Panc1 (cell line): ENCODE results near the gene RFX1. TPM values are rescaled to one million over a fixed set of nuclear protein-coding genes. Genes with fewer than 3 reads are reported as not detected.

Experiments
- ATAC-seq: fragments of 200-7000 bp; cut with Tn5 transposase; 2 replicates; pipeline ENCODE4 v1.9.1; 2020; ENCODE audit warnings: mild to moderate bottlenecking, moderate library complexity
- BruUV-seq: library from RNA; stranded (reverse); fragments of 400-500 nt; replicated peaks from 2 replicates; lab custom pipeline; 2021; lab: Mats Ljungman, UMichigan
- CTCF ChIA-PET: fragments of 300-600 bp; sonication (Branson Sonifier 250); formaldehyde crosslinking; loops from one replicate; lab custom pipeline; 2022; ENCODE audit warnings: antibody characterized with exemption; lab: Charles Lee
- POLR2A ChIA-PET: fragments of 300-600 bp; sonication (Branson Sonifier 250); formaldehyde crosslinking; loops from one replicate; lab custom pipeline; 2022; ENCODE audit warnings: antibody characterized with exemption; lab: Charles Lee
- DNase-seq: peaks from one replicate; pipeline ENCODE4 v3.0.0-alpha.2; 2010; ENCODE audit warnings: low read depth, low spot score
- H3K27ac ChIP-seq: 2 replicates; pipeline ENCODE4 v1.5.1; 2011; ENCODE audit warnings: mild to moderate bottlenecking, low read length, inconsistent platforms
- H3K27me3 ChIP-seq: fragments of 200-500 bp; sonication (Bioruptor generic); 2 replicates; pipeline ENCODE4 v1.6.0; 2014; ENCODE audit warnings: low read length, inconsistent platforms; ENCODE audit not compliant: control insufficient read depth, insufficient read depth
- H3K36me3 ChIP-seq: fragments of 200-500 bp; sonication (Bioruptor generic); 2 replicates; pipeline ENCODE4 v1.5.1; 2014; ENCODE audit warnings: inconsistent platforms, mild to moderate bottlenecking, low read length, moderate library complexity; ENCODE audit not compliant: control insufficient read depth, insufficient read depth
- H3K4me1 ChIP-seq: 2 replicates; pipeline ENCODE4 v1.5.1; 2011; ENCODE audit warnings: inconsistent platforms, mild to moderate bottlenecking, low read length, moderate library complexity; ENCODE audit not compliant: control insufficient read depth, insufficient read depth
- H3K4me3 ChIP-seq, 2 experiments: 2 replicates each; pipeline ENCODE4 v1.5.1; 2011 to 2012; ENCODE audit warnings: low read depth in 2 of 2, low read length in 2 of 2, mild to moderate bottlenecking in 2 of 2, inconsistent platforms in 1 of 2, moderate library complexity in 1 of 2
- H3K9me3 ChIP-seq: fragments of 200-500 bp; sonication (Bioruptor generic); 2 replicates; pipeline ENCODE4 v1.5.1; 2014; ENCODE audit warnings: low read depth, mild to moderate bottlenecking, inconsistent platforms, low read length, moderate library complexity; ENCODE audit not compliant: control insufficient read depth, insufficient read depth
- POLR2AphosphoS5 ChIP-seq: IDR thresholded peaks from 2 replicates; pipeline ENCODE4 v1.6.1; 2012; ENCODE audit warnings: mild to moderate bottlenecking, low read depth, low read length, moderate library complexity
- SIN3A ChIP-seq: IDR thresholded peaks from 2 replicates; pipeline ENCODE4 v1.6.1; 2012; ENCODE audit warnings: low read depth, mild to moderate bottlenecking, low read length, moderate library complexity, borderline replicate concordance; ENCODE audit not compliant: insufficient read depth
- TCF7L2 ChIP-seq: IDR thresholded peaks from 2 replicates; pipeline ENCODE4 v1.6.1; 2011; ENCODE audit warnings: mild to moderate bottlenecking, low read depth, low read length, inconsistent platforms
- in situ Hi-C: cut with HindIII; loops from 2 replicates; pipeline ENCODE4 v1.10.0; 2016; ENCODE audit warnings: low sequenced_read_pairs, low pct_unique_long_range_greater_than_20kb
- intact Hi-C: fragments of 100-400 bp; cut with micrococcal nuclease; formaldehyde crosslinking; loops from one replicate; pipeline ENCODE4 v1.10.0; 2022; ENCODE audit not compliant: unreplicated experiment
- total RNA-seq: library from RNA; stranded (reverse); gene quantifications from one replicate; pipeline ENCODE4 v1.2.1, GENCODE V29; 2021; ENCODE audit not compliant: unreplicated experiment
- TF ChIP-seq, protein P1 (sequence below), 2 experiments: IDR thresholded peaks; 2 replicates each; pipeline ENCODE4 v1.6.1; 2011 to 2012; ENCODE audit warnings: low read depth in 2 of 2, control low read depth in 1 of 2, low read length in 1 of 2, mild to moderate bottlenecking in 1 of 2, moderate library complexity in 1 of 2; ENCODE audit not compliant: insufficient read depth in 1 of 2
- TF ChIP-seq, protein P2 (sequence below): fragments of 450-650 bp; IDR thresholded peaks from 2 replicates; pipeline ENCODE4 v1.5.1; 2017; ENCODE audit warnings: mild to moderate bottlenecking

RFX1 gene
- total RNA-seq, 1 experiment from 2014 or later: 15.2 TPM

DNA sequence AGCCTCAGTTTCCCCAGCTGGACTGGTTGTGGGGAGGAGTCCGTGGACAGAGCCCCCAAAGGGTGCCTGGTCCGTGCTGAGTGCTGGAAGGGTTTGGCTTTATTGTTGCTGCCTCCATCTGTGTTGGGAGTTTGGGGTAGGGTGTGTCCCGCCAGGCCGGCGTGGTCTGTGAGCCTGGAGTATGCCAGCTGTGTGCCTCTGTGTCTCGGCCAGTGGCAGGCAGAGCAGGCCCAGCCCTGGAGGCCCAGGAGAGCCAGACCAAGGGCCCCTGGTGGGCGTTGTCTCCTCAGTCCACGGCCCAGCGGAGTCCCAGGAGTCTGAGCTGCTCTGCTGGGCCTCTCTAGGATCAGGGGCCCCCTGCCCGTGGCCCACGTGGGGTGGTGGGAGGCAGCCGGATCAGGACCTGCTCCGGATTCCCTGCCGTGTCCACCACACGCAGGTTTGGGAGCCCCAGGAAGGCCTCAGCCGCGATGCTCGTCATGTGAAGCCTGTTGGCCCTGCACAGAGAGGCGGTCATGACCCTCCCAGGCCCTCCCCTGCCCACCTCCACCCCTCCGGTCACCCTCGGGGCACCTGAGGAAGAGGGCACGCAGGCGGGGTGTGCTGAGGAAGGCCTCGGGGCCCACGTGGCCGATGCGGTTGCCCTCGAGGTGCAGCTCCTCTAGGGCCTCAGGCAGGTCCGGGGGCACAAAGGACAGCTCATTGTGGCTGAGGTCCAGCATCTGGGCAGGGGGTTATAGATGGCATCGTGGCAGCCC is 74.5 kb downstream of the RFX1 start:
- DNase-seq (no peak), ATAC-seq (no peak)
- Histone ChIP-seq H3K36me3 (no peaks in the 10 kb centered on the region), H3K4me1 (no peaks in the 10 kb centered on the region; the same call in 1 of the 2 replicates), H3K27me3 (no peaks in the 10 kb centered on the region), H3K4me3 (no peak overlapping the region), H3K9me3 (no peaks in the 10 kb centered on the region), H3K27ac (no peak overlapping the region)
- ChIA-PET POLR2A (no interaction called here), CTCF (interaction anchor here (0.7 kb wide), 1 partner anchor 8 kb away, joined by 5 read pairs; no protein-coding TSS in a partner anchor)
- BruUV-seq: no TSS peak
- in situ Hi-C loops (no loop called here), intact Hi-C loops (no loop called here)
- TF ChIP-seq TCF7L2 (no peak), SIN3A (no peak), POLR2AphosphoS5 (no peak)
- TF ChIP-seq, protein P1, sequence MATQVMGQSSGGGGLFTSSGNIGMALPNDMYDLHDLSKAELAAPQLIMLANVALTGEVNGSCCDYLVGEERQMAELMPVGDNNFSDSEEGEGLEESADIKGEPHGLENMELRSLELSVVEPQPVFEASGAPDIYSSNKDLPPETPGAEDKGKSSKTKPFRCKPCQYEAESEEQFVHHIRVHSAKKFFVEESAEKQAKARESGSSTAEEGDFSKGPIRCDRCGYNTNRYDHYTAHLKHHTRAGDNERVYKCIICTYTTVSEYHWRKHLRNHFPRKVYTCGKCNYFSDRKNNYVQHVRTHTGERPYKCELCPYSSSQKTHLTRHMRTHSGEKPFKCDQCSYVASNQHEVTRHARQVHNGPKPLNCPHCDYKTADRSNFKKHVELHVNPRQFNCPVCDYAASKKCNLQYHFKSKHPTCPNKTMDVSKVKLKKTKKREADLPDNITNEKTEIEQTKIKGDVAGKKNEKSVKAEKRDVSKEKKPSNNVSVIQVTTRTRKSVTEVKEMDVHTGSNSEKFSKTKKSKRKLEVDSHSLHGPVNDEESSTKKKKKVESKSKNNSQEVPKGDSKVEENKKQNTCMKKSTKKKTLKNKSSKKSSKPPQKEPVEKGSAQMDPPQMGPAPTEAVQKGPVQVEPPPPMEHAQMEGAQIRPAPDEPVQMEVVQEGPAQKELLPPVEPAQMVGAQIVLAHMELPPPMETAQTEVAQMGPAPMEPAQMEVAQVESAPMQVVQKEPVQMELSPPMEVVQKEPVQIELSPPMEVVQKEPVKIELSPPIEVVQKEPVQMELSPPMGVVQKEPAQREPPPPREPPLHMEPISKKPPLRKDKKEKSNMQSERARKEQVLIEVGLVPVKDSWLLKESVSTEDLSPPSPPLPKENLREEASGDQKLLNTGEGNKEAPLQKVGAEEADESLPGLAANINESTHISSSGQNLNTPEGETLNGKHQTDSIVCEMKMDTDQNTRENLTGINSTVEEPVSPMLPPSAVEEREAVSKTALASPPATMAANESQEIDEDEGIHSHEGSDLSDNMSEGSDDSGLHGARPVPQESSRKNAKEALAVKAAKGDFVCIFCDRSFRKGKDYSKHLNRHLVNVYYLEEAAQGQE (IDR thresholded peaks at IDR 0.05; ENCODE audit: insufficient read depth in 1 of 2, low read depth in 2 of 2, low read length in 1 of 2): no peak
- TF ChIP-seq, protein P2, sequence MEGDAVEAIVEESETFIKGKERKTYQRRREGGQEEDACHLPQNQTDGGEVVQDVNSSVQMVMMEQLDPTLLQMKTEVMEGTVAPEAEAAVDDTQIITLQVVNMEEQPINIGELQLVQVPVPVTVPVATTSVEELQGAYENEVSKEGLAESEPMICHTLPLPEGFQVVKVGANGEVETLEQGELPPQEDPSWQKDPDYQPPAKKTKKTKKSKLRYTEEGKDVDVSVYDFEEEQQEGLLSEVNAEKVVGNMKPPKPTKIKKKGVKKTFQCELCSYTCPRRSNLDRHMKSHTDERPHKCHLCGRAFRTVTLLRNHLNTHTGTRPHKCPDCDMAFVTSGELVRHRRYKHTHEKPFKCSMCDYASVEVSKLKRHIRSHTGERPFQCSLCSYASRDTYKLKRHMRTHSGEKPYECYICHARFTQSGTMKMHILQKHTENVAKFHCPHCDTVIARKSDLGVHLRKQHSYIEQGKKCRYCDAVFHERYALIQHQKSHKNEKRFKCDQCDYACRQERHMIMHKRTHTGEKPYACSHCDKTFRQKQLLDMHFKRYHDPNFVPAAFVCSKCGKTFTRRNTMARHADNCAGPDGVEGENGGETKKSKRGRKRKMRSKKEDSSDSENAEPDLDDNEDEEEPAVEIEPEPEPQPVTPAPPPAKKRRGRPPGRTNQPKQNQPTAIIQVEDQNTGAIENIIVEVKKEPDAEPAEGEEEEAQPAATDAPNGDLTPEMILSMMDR: no peak

DNA sequence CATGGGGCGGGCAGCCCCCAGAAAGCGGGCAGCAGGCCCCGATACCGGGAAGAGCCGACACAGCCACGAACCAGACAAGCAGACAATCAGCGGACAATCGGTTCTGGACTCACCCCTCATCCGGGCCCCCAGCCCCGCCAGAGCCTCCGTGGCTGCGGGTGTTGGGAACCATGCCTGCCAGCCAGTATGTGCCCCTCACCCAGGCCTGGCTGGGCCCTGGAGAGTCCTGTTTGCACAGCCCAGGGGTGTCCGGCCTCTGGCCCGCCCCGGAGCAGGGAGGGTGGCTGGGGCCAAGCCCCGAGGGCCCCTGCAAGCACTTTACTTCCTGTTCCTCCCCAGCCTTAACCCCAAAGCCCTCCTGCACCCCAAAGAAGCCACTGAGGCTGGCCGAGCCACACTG is 75.7 kb downstream of the RFX1 start:
- TF ChIP-seq SIN3A (no peak), TCF7L2 (no peak), POLR2AphosphoS5 (no peak)
- TF ChIP-seq, protein P1 (IDR thresholded peaks at IDR 0.05; ENCODE audit: insufficient read depth in 1 of 2, low read depth in 2 of 2, low read length in 1 of 2): no peak
- TF ChIP-seq, protein P2: no peak
- no peaks in the 10 kb centered on the region for H3K36me3 ChIP-seq
- BruUV-seq: TSS peak; percentile 67

More for the DNA sequence above, 75.7 kb downstream of the RFX1 start:
- CTCF ChIA-PET: no interaction called here
- DNase-seq (no peak), ATAC-seq (no peak)
- Histone ChIP-seq H3K27me3 (no peaks in the 10 kb centered on the region), H3K4me1 (no peaks in the 10 kb centered on the region), H3K9me3 (no peaks in the 10 kb centered on the region), H3K4me3 (no peak overlapping the region), H3K27ac (no peak overlapping the region)
- intact Hi-C loops (no loop called here), in situ Hi-C loops (no loop called here)
- POLR2A ChIA-PET: interaction anchor here (0.5 kb wide), 1 partner anchor 26 kb away, joined by 8 read pairs; no protein-coding TSS in a partner anchor
